ENCODE data around the gene BCKDHB.

The BCKDHB gene

DNA sequence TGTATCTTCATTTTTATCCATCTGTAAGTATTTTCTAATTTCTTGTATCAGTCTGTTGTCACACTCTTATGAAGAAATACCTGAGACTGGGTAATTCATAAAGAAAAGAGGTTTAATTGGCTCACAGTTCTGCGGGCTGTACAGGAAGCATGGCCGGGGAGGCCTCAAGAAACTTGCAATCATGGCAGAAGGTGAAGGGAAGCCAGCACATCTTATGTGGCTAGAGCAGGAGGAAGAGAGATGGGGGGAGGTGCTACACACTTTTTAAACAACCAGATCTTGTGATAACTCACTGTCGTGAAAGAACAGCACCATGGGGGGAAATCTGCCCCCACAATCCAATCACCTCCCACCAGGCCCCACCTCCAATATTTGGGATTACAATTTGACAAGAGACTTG is 10.9 kb upstream of the BCKDHB start:
- no peak overlapping the region for H3K18ac ChIP-seq (ENCODE audit: low read length)
- H3K9me3 ChIP-seq (ENCODE audit: insufficient read depth, low read depth, low read length): no peaks in the 10 kb centered on the region
- no peaks in the 10 kb centered on the region for H3K79me2 ChIP-seq (ENCODE audit: control insufficient read depth, insufficient read depth, low read length, poor library complexity)
- H3K23ac ChIP-seq (ENCODE audit: low read length): no peak overlapping the region
- H3K4me3 ChIP-seq (ENCODE audit: low read depth, low read length): no peak overlapping the region
- H3K14ac ChIP-seq (ENCODE audit: low read length): no peak overlapping the region
- no peak for DNase-seq
- no peak overlapping the region for H2AK5ac ChIP-seq (ENCODE audit: low read length)
- no peaks in the 10 kb centered on the region for H3K4me1 ChIP-seq (ENCODE audit: control insufficient read depth in 1 of 2, insufficient read depth in 2 of 2, low read length in 2 of 2)
- no peak overlapping the region for H2BK5ac ChIP-seq (ENCODE audit: low read depth, low read length, poor library complexity)
- no peak overlapping the region for H4K8ac ChIP-seq (ENCODE audit: low read depth, low read length)
- H3K9ac ChIP-seq (ENCODE audit: low read length): no peak overlapping the region
- H2BK12ac ChIP-seq (ENCODE audit: low read length): no peak overlapping the region
- H3K36me3 ChIP-seq (ENCODE audit: control insufficient read depth in 1 of 2, insufficient read depth in 2 of 2, low read length in 2 of 2): no peaks in the 10 kb centered on the region
- H4K12ac ChIP-seq (ENCODE audit: low read depth, low read length): no peak overlapping the region
- H4K91ac ChIP-seq (ENCODE audit: low read depth, low read length): no peak overlapping the region
- H2BK120ac ChIP-seq (ENCODE audit: insufficient read depth, low read length, poor library complexity): no peak overlapping the region
- H3K79me1 ChIP-seq (ENCODE audit: low read length): no peaks in the 10 kb centered on the region
- H3K4ac ChIP-seq (ENCODE audit: low read depth, low read length): no peak overlapping the region
- no peak overlapping the region for H2AFZ ChIP-seq (ENCODE audit: insufficient read depth, low read length, poor library complexity)
- H3K4me2 ChIP-seq (ENCODE audit: low read length): no peak overlapping the region
- no peak overlapping the region for H3K27ac ChIP-seq (ENCODE audit: low read depth, low read length)
- H3K27me3 ChIP-seq (ENCODE audit: insufficient read depth, low read length): no peaks in the 10 kb centered on the region
- no CpG with 5 or more reads among the region's 3 CpGs for WGBS (ENCODE audit: extremely low coverage, insufficient coverage, insufficient read length)

DNA sequence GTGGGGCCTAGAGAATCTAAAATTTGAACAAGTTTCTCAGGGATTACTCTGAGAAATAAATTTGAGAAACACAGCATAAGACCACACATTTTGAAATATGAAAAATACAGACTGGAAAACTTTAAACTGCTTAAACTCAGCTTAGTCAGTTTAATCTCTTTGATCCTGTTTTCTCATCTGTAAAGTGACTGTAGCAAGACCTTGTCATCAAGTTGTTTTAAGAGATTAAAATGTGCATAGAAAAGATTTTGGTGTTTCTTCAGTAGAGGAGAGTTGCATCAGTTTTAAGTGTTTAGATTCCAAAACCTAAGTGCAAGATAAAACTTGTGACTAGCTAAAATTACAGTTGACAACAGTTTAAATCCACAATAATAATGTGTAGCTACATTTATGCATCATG is 8.1 kb upstream of the BCKDHB start:
- Histone ChIP-seq H3K23ac (ENCODE audit: low read length) (no peak overlapping the region), H3K4me2 (ENCODE audit: low read length) (no peak overlapping the region), H2BK12ac (ENCODE audit: low read length) (no peak overlapping the region), H3K4ac (ENCODE audit: low read depth, low read length) (no peak overlapping the region), H3K36me3 (ENCODE audit: control insufficient read depth in 1 of 2, insufficient read depth in 2 of 2, low read length in 2 of 2) (no peaks in the 10 kb centered on the region), H3K79me1 (ENCODE audit: low read length) (no peaks in the 10 kb centered on the region), H3K4me1 (ENCODE audit: control insufficient read depth in 1 of 2, insufficient read depth in 2 of 2, low read length in 2 of 2) (no peaks in the 10 kb centered on the region), H3K79me2 (ENCODE audit: control insufficient read depth, insufficient read depth, low read length, poor library complexity) (no peaks in the 10 kb centered on the region), H3K14ac (ENCODE audit: low read length) (no peak overlapping the region), H4K91ac (ENCODE audit: low read depth, low read length) (no peak overlapping the region), H3K18ac (ENCODE audit: low read length) (no peak overlapping the region), H3K9ac (ENCODE audit: low read length) (no peak overlapping the region), H2BK120ac (ENCODE audit: insufficient read depth, low read length, poor library complexity) (no peak overlapping the region), H3K4me3 (ENCODE audit: low read depth, low read length) (no peak overlapping the region), H2BK5ac (ENCODE audit: low read depth, low read length, poor library complexity) (no peak overlapping the region), H2AK5ac (ENCODE audit: low read length) (no peak overlapping the region), H3K9me3 (ENCODE audit: insufficient read depth, low read depth, low read length) (no peaks in the 10 kb centered on the region), H4K8ac (ENCODE audit: low read depth, low read length) (no peak overlapping the region), H3K27me3 (ENCODE audit: insufficient read depth, low read length) (no peaks in the 10 kb centered on the region), H3K27ac (ENCODE audit: low read depth, low read length) (no peak overlapping the region), H2AFZ (ENCODE audit: insufficient read depth, low read length, poor library complexity) (no peak overlapping the region), H4K12ac (ENCODE audit: low read depth, low read length) (no peak overlapping the region)
- no peak for DNase-seq

DNA sequence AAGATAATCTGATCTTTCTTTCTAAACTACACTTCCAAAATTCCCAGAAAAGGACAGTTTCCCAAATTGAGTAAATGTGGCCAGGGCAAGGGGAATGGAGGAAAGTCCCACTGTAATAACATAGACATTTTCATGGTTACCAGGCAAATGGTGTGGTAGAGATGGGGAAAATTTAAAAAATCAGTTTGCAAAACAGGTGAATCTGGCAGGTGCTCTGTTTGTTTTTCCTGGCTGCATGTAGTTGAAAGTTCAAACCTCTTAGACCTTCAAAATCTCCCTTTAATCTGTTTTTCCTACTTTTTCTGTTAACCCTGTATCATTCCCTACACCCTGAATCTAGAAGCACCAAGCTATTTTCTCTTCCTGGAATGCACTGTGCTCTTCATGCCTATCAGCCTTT is 2.0 kb upstream of the BCKDHB start:
- Histone ChIP-seq H2AK5ac (ENCODE audit: low read length) (no peak overlapping the region), H3K9me3 (ENCODE audit: insufficient read depth, low read depth, low read length) (no peaks in the 10 kb centered on the region), H4K12ac (ENCODE audit: low read depth, low read length) (no peak overlapping the region)

DNA sequence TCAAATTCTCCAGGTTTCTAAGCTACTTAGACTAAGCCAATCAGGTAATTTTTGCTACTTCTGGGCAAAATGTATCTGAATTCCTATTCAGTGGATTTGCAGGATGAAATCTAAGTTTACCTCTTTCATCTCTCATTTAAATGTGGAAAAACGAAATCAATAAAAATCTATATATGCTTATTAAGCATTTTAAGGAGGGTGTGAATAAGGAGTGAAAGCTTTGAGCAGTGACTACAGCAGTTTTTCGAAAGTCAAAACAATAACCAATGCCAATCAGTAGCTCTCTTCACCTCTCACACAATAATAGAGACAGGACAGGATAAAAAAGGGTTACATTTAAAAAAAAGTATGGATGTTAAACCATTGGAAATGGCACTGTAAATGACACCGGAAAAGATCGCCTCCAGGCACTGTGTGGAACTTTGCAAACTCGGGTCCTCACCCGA is 476 bp upstream of the BCKDHB start:
- Histone ChIP-seq H3K4me3 (ENCODE audit: low read depth, low read length) (no peak overlapping the region), H3K27ac (ENCODE audit: low read depth, low read length) (no peak overlapping the region), H3K14ac (ENCODE audit: low read length) (no peak overlapping the region), H4K12ac (ENCODE audit: low read depth, low read length) (no peak overlapping the region), H2AK5ac (ENCODE audit: low read length) (no peak overlapping the region), H3K4ac (ENCODE audit: low read depth, low read length) (no peak overlapping the region), H2AFZ (ENCODE audit: insufficient read depth, low read length, poor library complexity) (no peak overlapping the region), H3K9me3 (ENCODE audit: insufficient read depth, low read depth, low read length) (no peaks in the 10 kb centered on the region), H3K36me3 (ENCODE audit: control insufficient read depth in 1 of 2, insufficient read depth in 2 of 2, low read length in 2 of 2) (no peaks in the 10 kb centered on the region), H3K4me1 (ENCODE audit: control insufficient read depth in 1 of 2, insufficient read depth in 2 of 2, low read length in 2 of 2) (peaks cover 0 to 2% of the 10 kb centered on the region in 2 experiments), H3K23ac (ENCODE audit: low read length) (no peak overlapping the region), H2BK120ac (ENCODE audit: insufficient read depth, low read length, poor library complexity) (no peak overlapping the region), H3K9ac (ENCODE audit: low read length) (no peak overlapping the region), H4K8ac (ENCODE audit: low read depth, low read length) (no peak overlapping the region), H3K4me2 (ENCODE audit: low read length) (peak overlapping the region; percentile 81), H3K18ac (ENCODE audit: low read length) (no peak overlapping the region), H3K79me1 (ENCODE audit: low read length) (peaks cover 5% of the 10 kb centered on the region), H4K91ac (ENCODE audit: low read depth, low read length) (no peak overlapping the region), H3K79me2 (ENCODE audit: control insufficient read depth, insufficient read depth, low read length, poor library complexity) (peaks cover 7% of the 10 kb centered on the region), H3K27me3 (ENCODE audit: insufficient read depth, low read length) (no peaks in the 10 kb centered on the region), H2BK5ac (ENCODE audit: low read depth, low read length, poor library complexity) (no peak overlapping the region), H2BK12ac (ENCODE audit: low read length) (no peak overlapping the region)
- no peak for DNase-seq
- WGBS (ENCODE audit: extremely low coverage, insufficient coverage, insufficient read length): no CpG with 5 or more reads among the region's 6 CpGs

More for the DNA sequence above, 2.0 kb upstream of the BCKDHB start:
- H3K27ac ChIP-seq (ENCODE audit: low read depth, low read length): no peak overlapping the region
- H2BK120ac ChIP-seq (ENCODE audit: insufficient read depth, low read length, poor library complexity): no peak overlapping the region
- no peak overlapping the region for H3K4me2 ChIP-seq (ENCODE audit: low read length)
- no peak for DNase-seq
- H3K79me1 ChIP-seq (ENCODE audit: low read length): peaks cover 5% of the 10 kb centered on the region
- H3K23ac ChIP-seq (ENCODE audit: low read length): no peak overlapping the region
- H3K4me1 ChIP-seq (ENCODE audit: control insufficient read depth in 1 of 2, insufficient read depth in 2 of 2, low read length in 2 of 2): peaks cover 0 to 2% of the 10 kb centered on the region in 2 experiments
- no peak overlapping the region for H2BK12ac ChIP-seq (ENCODE audit: low read length)
- no peak overlapping the region for H3K18ac ChIP-seq (ENCODE audit: low read length)
- no peak overlapping the region for H2BK5ac ChIP-seq (ENCODE audit: low read depth, low read length, poor library complexity)
- H4K91ac ChIP-seq (ENCODE audit: low read depth, low read length): no peak overlapping the region
- no peak overlapping the region for H3K4me3 ChIP-seq (ENCODE audit: low read depth, low read length)
- H3K79me2 ChIP-seq (ENCODE audit: control insufficient read depth, insufficient read depth, low read length, poor library complexity): peaks cover 7% of the 10 kb centered on the region
- no peak overlapping the region for H3K9ac ChIP-seq (ENCODE audit: low read length)
- no peak overlapping the region for H3K14ac ChIP-seq (ENCODE audit: low read length)
- no peaks in the 10 kb centered on the region for H3K27me3 ChIP-seq (ENCODE audit: insufficient read depth, low read length)
- H2AFZ ChIP-seq (ENCODE audit: insufficient read depth, low read length, poor library complexity): no peak overlapping the region
- no peak overlapping the region for H3K4ac ChIP-seq (ENCODE audit: low read depth, low read length)
- H3K36me3 ChIP-seq (ENCODE audit: control insufficient read depth in 1 of 2, insufficient read depth in 2 of 2, low read length in 2 of 2): no peaks in the 10 kb centered on the region
- no peak overlapping the region for H4K8ac ChIP-seq (ENCODE audit: low read depth, low read length)
